ENCODE data around the gene FAAH2. TPM values are rescaled to one million over a fixed set of nuclear protein-coding genes. Genes with fewer than 3 reads are reported as not detected.
"Not testable (repeated sequence)": the region's sequence is repeated elsewhere in the genome, so short reads cannot be mapped to it uniquely, and the experiment has no call there.

Gene FAAH2
- polyA plus RNA-seq, 1 donor (not counting 4 experiments of a cell fraction or from before 2014, with no cell fraction given), result 1.7 TPM

GRCh38 chrX:57329008-57329407 lies 42.5 kb downstream of the FAAH2 start:
- H2AFZ ChIP-seq (ENCODE audit: control insufficient read depth, low read length), result no peak overlapping the region
- H3K4me3 ChIP-seq (ENCODE audit: control insufficient read depth in 2 of 3, extremely low read depth in 1 of 3, insufficient read depth in 2 of 3, low read depth in 1 of 3, low read length in 3 of 3), result no peak overlapping the region
- no peaks in the 10 kb centered on the region for H3K79me2 ChIP-seq (ENCODE audit: control insufficient read depth, insufficient read depth, low read length)
- DNase-seq (ENCODE audit: low read depth, low spot score), result no peak
- H3K27ac ChIP-seq (ENCODE audit: control insufficient read depth, insufficient read depth, low read length), result no peak overlapping the region
- no peaks in the 10 kb centered on the region for H3K4me1 ChIP-seq (ENCODE audit: control insufficient read depth, extremely low read depth, insufficient read depth, low read length)
- no peaks in the 10 kb centered on the region for H4K20me1 ChIP-seq (ENCODE audit: control insufficient read depth, extremely low read depth, insufficient read depth, low read length)
- H3K9ac ChIP-seq (ENCODE audit: control insufficient read depth, extremely low read depth, insufficient read depth, low read length), result no peak overlapping the region
- H3K9me3 ChIP-seq (ENCODE audit: control insufficient read depth, low read depth, low read length), result peaks cover 8% of the 10 kb centered on the region
- TF ChIP-seq CTCF (optimal IDR thresholded peaks at IDR 0.05 in 1 of 3, IDR thresholded peaks at IDR 0.05 in 1 of 3, conservative IDR thresholded peaks at IDR 0.05 in 1 of 3; ENCODE audit: extremely low read depth in 1 of 3, insufficient read depth in 2 of 3, low read length in 3 of 3), result peak in 2 of 3 experiments; percentile 18
- TF ChIP-seq EZH2 (IDR thresholded peaks at IDR 0.05; ENCODE audit: low read length), result no peak
- H3K4me2 ChIP-seq (ENCODE audit: control insufficient read depth, extremely low read depth, insufficient read depth, low read depth, low read length), result no peak overlapping the region
- H3K9me1 ChIP-seq (ENCODE audit: control insufficient read depth, extremely low read depth, insufficient read depth, low read length), result no peaks in the 10 kb centered on the region
- no peaks in the 10 kb centered on the region for H3K27me3 ChIP-seq (ENCODE audit: control insufficient read depth, extremely low read depth, insufficient read depth, low read length)
- FAIRE-seq, result no peak
- dilution Hi-C loops (cut with MboI; ENCODE audit: extremely low pct_ligation_motif_present, low sequenced_read_pairs), result no loop called here
- H3K36me3 ChIP-seq (ENCODE audit: control insufficient read depth in 2 of 2, extremely low read depth in 1 of 2, insufficient read depth in 2 of 2, low read length in 2 of 2), result no peaks in the 10 kb centered on the region

GRCh38 chrX:57335790-57336189 lies 49.3 kb downstream of the FAAH2 start:
- DNase-seq (ENCODE audit: low read depth, low spot score); H3K27ac ChIP-seq (ENCODE audit: control insufficient read depth, insufficient read depth, low read length); H4K20me1 ChIP-seq (ENCODE audit: control insufficient read depth, extremely low read depth, insufficient read depth, low read length); H3K9me3 ChIP-seq (ENCODE audit: control insufficient read depth, low read depth, low read length); H3K4me1 ChIP-seq (ENCODE audit: control insufficient read depth, extremely low read depth, insufficient read depth, low read length); H3K9ac ChIP-seq (ENCODE audit: control insufficient read depth, extremely low read depth, insufficient read depth, low read length); H3K79me2 ChIP-seq (ENCODE audit: control insufficient read depth, insufficient read depth, low read length); FAIRE-seq; dilution Hi-C loops (cut with MboI; ENCODE audit: extremely low pct_ligation_motif_present, low sequenced_read_pairs); H3K36me3 ChIP-seq (ENCODE audit: control insufficient read depth in 2 of 2, extremely low read depth in 1 of 2, insufficient read depth in 2 of 2, low read length in 2 of 2); H3K9me1 ChIP-seq (ENCODE audit: control insufficient read depth, extremely low read depth, insufficient read depth, low read length); H2AFZ ChIP-seq (ENCODE audit: control insufficient read depth, low read length); H3K27me3 ChIP-seq (ENCODE audit: control insufficient read depth, extremely low read depth, insufficient read depth, low read length); H3K4me3 ChIP-seq (ENCODE audit: control insufficient read depth in 2 of 3, extremely low read depth in 1 of 3, insufficient read depth in 2 of 3, low read depth in 1 of 3, low read length in 3 of 3); H3K4me2 ChIP-seq (ENCODE audit: control insufficient read depth, extremely low read depth, insufficient read depth, low read depth, low read length): not testable (repeated sequence)

- Histone ChIP-seq H3K27ac (ENCODE audit: control insufficient read depth, insufficient read depth, low read length) (no peak overlapping the region), H3K79me2 (ENCODE audit: control insufficient read depth, insufficient read depth, low read length) (no peaks in the 10 kb centered on the region), H3K4me2 (ENCODE audit: control insufficient read depth, extremely low read depth, insufficient read depth, low read depth, low read length) (no peak overlapping the region), H3K27me3 (ENCODE audit: control insufficient read depth, extremely low read depth, insufficient read depth, low read length) (no peaks in the 10 kb centered on the region), H3K4me3 (ENCODE audit: control insufficient read depth in 2 of 3, extremely low read depth in 1 of 3, insufficient read depth in 2 of 3, low read depth in 1 of 3, low read length in 3 of 3) (no peak overlapping the region), H3K4me1 (ENCODE audit: control insufficient read depth, extremely low read depth, insufficient read depth, low read length) (no peaks in the 10 kb centered on the region), H3K36me3 (ENCODE audit: control insufficient read depth in 2 of 2, extremely low read depth in 1 of 2, insufficient read depth in 2 of 2, low read length in 2 of 2) (no peaks in the 10 kb centered on the region), H3K9me1 (ENCODE audit: control insufficient read depth, extremely low read depth, insufficient read depth, low read length) (no peaks in the 10 kb centered on the region), H3K9ac (ENCODE audit: control insufficient read depth, extremely low read depth, insufficient read depth, low read length) (no peak overlapping the region), H3K9me3 (ENCODE audit: control insufficient read depth, low read depth, low read length) (no peaks in the 10 kb centered on the region), H2AFZ (ENCODE audit: control insufficient read depth, low read length) (no peak overlapping the region), H4K20me1 (ENCODE audit: control insufficient read depth, extremely low read depth, insufficient read depth, low read length) (no peaks in the 10 kb centered on the region)
- no peak for TF ChIP-seq CTCF (optimal IDR thresholded peaks at IDR 0.05 in 1 of 3, IDR thresholded peaks at IDR 0.05 in 1 of 3, conservative IDR thresholded peaks at IDR 0.05 in 1 of 3; ENCODE audit: extremely low read depth in 1 of 3, insufficient read depth in 2 of 3, low read length in 3 of 3)
- TF ChIP-seq EZH2 (IDR thresholded peaks at IDR 0.05; ENCODE audit: low read length), result no peak
- FAIRE-seq (no peak), DNase-seq (ENCODE audit: low read depth, low spot score) (no peak)
- dilution Hi-C loops (cut with MboI; ENCODE audit: extremely low pct_ligation_motif_present, low sequenced_read_pairs), result no loop called here
These were observed 67.1 kb downstream of the FAAH2 start for GRCh38 chrX:57353472-57354132.
